ENCODE data around the gene DDIT3. TPM values are rescaled to one million over a fixed set of nuclear protein-coding genes. Genes with fewer than 3 reads are reported as not detected.

DDIT3 gene
- total RNA-seq, 6 experiments from 2014 or later, result 9.4 to 10.8 (median 10.2) TPM

DNA sequence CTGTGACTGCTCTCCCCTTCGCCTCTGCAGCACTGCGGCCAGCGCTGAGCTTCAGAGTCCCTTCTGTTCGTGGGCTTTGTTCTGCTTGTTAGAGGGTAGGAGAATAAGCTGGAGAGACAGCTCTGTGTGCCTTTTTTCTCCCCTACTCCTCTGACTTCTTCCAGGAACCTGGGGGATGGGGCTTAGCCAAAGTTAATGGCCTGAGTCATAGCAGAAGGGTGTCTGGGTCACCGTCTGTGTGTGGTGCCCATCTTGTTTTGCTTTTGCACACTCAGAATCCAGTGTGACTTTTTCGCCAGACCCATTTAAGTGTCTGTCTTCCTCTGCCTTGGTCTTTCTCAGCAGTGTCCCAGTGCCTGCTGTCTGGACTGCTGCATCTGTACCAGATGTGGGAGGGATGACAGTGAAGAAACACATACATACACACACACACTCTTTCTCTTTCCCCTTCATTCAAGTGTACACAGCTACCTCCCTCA, 32.6 kb upstream of the DDIT3 start:
- Mint-ChIP-seq H3K4me1 (ENCODE audit: low read depth) (peaks cover 38% of the 10 kb centered on the region), H3K27me3 (ENCODE audit: insufficient read depth) (peaks cover 10% of the 10 kb centered on the region), H3K36me3 (ENCODE audit: low read depth) (no peaks in the 10 kb centered on the region), H3K9me3 (no peaks in the 10 kb centered on the region), H3K4me3 (no peak overlapping the region), H3K27ac (peak overlapping the region; percentile 9; the same call in 1 of the 2 replicates)
- peak; percentile 42 for DNase-seq
- TF ChIP-seq, protein P1, sequence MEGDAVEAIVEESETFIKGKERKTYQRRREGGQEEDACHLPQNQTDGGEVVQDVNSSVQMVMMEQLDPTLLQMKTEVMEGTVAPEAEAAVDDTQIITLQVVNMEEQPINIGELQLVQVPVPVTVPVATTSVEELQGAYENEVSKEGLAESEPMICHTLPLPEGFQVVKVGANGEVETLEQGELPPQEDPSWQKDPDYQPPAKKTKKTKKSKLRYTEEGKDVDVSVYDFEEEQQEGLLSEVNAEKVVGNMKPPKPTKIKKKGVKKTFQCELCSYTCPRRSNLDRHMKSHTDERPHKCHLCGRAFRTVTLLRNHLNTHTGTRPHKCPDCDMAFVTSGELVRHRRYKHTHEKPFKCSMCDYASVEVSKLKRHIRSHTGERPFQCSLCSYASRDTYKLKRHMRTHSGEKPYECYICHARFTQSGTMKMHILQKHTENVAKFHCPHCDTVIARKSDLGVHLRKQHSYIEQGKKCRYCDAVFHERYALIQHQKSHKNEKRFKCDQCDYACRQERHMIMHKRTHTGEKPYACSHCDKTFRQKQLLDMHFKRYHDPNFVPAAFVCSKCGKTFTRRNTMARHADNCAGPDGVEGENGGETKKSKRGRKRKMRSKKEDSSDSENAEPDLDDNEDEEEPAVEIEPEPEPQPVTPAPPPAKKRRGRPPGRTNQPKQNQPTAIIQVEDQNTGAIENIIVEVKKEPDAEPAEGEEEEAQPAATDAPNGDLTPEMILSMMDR (IDR thresholded peaks at IDR 0.05), result no peak

DNA sequence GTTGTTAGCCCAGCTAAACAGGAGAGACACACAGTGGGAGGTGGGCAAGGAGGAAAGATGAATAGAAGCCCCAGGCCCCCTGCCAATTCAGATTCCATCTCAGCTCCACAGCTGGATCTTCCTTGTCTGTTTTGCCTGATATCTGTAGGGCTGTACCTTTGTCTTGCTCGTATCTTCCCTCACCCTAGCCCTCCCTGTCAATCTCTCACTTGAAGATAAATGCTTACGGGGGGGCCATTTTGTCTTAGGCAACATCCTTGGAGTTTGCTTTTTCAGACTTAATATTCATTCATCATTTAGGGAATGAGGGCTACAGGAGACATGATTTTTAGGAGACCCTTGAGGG, 32.0 kb upstream of the DDIT3 start:
- no peak overlapping the region for H3K4me3 Mint-ChIP-seq
- TF ChIP-seq, protein P1 (IDR thresholded peaks at IDR 0.05), result no peak
- no peak for DNase-seq
- peaks cover 10% of the 10 kb centered on the region for H3K27me3 Mint-ChIP-seq (ENCODE audit: insufficient read depth)
- no peaks in the 10 kb centered on the region for H3K36me3 Mint-ChIP-seq (ENCODE audit: low read depth)
- H3K9me3 Mint-ChIP-seq, result no peaks in the 10 kb centered on the region
- no peak overlapping the region for H3K27ac Mint-ChIP-seq
- H3K4me1 Mint-ChIP-seq (ENCODE audit: low read depth), result peaks cover 44% of the 10 kb centered on the region

DNA sequence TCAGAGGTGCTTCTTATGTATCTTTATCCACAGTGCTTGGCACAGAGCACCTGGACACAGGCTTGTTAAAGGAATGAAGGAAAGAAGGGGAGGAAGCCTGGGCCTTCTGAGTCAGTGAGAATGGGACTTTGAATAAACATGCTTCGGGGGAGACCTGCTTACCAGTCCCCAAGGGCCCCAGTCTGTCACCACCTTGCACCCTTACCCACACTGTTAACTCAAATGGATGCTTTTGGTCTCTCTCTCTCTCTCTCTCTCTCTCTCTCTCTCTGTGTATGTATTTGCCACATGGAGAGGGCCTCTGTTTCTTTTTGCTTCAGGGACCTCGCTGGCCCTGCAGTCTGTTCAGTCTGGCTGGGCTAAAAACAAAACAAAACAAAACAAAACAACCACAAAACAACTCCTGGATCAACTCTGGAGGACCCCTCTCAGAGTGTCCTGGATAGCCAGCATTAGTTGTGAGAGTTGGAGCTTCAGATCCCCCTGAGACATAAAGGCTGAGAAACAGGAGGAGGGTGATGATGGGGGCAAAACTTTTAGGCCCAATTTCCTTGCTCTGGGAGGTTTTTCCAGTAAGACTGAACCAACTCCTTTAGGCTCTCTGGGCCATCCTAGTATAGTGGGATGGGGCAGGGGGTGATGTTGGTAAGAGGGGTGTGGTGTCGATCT, 31.5 kb upstream of the DDIT3 start:
- Mint-ChIP-seq H3K4me3 (no peak overlapping the region), H3K4me1 (ENCODE audit: low read depth) (peaks cover 47% of the 10 kb centered on the region), H3K27ac (no peak overlapping the region), H3K9me3 (no peaks in the 10 kb centered on the region), H3K27me3 (ENCODE audit: insufficient read depth) (peaks cover 10% of the 10 kb centered on the region), H3K36me3 (ENCODE audit: low read depth) (no peaks in the 10 kb centered on the region)
- TF ChIP-seq, protein P1 (IDR thresholded peaks at IDR 0.05), result no peak
- DNase-seq, result no peak

DNA sequence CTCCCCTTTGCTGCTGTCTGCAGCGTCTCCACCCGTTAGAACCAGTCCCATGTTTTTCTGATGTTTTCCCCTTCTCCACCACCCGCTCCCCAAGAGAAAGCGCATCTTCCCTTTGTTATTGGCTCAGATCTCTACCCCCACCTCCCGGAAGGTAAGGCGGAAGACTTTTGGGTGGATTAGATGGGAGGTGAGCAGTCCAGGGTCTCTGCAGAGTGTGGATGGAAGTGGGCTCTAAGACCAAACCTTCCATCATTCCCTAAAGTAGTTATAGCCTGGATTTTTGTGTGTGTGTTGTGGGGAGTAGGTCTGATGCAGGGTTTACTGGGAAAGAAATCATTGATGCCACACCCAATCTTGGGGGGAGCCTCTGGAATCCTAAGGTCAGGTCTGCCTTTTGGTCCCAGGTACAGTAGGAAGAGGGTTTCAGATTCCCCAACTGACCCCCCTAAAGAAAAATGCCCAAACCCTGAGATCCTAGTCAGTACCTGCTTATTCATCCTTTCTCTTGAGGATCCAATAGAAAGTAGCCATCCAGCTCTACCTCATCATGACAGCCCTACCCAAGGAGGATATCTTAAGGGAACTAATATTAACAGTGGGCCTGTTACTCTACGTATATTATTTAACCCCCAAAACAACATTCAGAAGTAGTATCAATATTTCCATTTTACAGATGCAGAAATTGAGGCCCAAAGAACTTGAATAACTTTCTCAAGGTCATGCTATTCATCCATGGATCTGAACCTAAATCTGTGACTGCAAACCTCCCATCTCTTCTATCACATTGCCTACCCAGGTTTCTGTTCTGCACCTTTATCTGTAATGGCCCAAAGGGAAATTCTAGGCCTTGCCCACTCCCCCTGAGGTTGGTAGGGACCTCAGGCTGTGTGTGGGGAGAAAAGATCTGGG, 30.6 kb upstream of the DDIT3 start:
- Mint-ChIP-seq H3K36me3 (ENCODE audit: low read depth) (peaks cover 8% of the 10 kb centered on the region), H3K27me3 (ENCODE audit: insufficient read depth) (peaks cover 9% of the 10 kb centered on the region), H3K4me3 (peak overlapping the region; percentile 87), H3K4me1 (ENCODE audit: low read depth) (peaks cover 51% of the 10 kb centered on the region), H3K9me3 (no peaks in the 10 kb centered on the region), H3K27ac (no peak overlapping the region)
- DNase-seq, result no peak
- TF ChIP-seq, protein P1 (IDR thresholded peaks at IDR 0.05), result no peak

DNA sequence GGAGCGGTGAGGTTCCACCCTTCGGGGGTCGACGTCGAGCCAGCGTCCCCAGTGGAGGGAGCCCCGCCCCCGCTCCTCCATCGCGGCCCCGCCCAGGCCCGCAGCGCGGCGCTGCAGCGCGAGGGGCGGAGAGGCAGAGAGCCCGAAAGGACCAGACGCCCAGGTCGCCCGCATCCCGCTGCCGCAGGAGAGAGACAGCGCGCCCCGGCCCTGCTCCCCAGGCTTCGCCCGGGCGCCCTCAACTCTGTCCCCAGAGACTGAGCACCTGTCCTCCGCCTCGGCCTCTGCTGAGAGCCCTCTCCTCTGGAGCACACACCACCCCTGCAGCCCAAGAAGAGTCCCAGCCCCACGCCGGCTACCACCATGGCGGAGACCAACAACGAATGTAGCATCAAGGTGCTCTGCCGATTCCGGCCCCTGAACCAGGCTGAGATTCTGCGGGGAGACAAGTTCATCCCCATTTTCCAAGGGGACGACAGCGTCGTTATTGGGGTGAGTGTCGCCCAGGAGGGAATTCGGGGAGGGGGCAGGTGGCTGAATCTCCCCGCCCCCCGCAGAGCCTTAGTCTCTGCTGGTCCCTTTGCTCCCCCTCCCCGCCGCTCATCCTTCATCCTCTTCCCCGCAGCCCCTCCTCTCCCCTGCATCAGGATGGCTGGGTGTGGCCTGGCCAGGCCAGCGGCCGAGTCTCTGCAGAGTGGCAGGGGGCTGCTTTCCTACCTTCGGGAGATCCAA, 29.8 kb upstream of the DDIT3 start, which contains the start of gene KIF5A:
Gene KIF5A (plus strand): TSS at position 136 of the 732 bp plus-strand sequence. CDS start 228 bp downstream, at position 364.
- Mint-ChIP-seq H3K9me3 (no peaks in the 10 kb centered on the region), H3K36me3 (ENCODE audit: low read depth) (peaks cover 16% of the 10 kb centered on the region), H3K27ac (no peak within 1 kb of the TSS), H3K27me3 (ENCODE audit: insufficient read depth) (peaks cover 9% of the 10 kb centered on the region), H3K4me3 (peak within 1 kb of the TSS; percentile 87), H3K4me1 (ENCODE audit: low read depth) (peaks cover 60% of the 10 kb centered on the region)
- TF ChIP-seq, protein P1 (IDR thresholded peaks at IDR 0.05), result peak; percentile 38; the same call in 1 of the 2 replicates
- DNase-seq, result no peak
